Measurements from ENCODE around the gene U2AF1L4.
A peak's percentile ranks its signal among the peaks of the same experiment; 100 is the strongest.

U2AF1L4 gene

GRCh38 chr19:35693835-35694599, 51.2 kb downstream of the U2AF1L4 start (continued):
- peak; percentile 91; the same call in 1 of the 2 replicates for TF ChIP-seq ZNF2 (tag by site-specific recombination; IDR thresholded peaks at IDR 0.05)
- TF ChIP-seq BCL6B (tag by site-specific recombination; IDR thresholded peaks at IDR 0.05): peak; percentile 84
- TF ChIP-seq ZNF18 (tag by site-specific recombination; IDR thresholded peaks at IDR 0.05): peak; percentile 66; the same call in 1 of the 2 replicates
- TF ChIP-seq ZNF169 (tag by site-specific recombination; IDR thresholded peaks at IDR 0.05): peak; percentile 67; the same call in 1 of the 2 replicates
- TF ChIP-seq ZXDB (tag by site-specific recombination; IDR thresholded peaks at IDR 0.05): peak; percentile 67
- TF ChIP-seq ZNF768 (tag by site-specific recombination; IDR thresholded peaks at IDR 0.05): no peak
- peak; percentile 50 for TF ChIP-seq ZNF76 (tag by site-specific recombination; IDR thresholded peaks at IDR 0.05; ENCODE audit: borderline replicate concordance, low read depth)
- TF ChIP-seq ZFP69B (tag by site-specific recombination; IDR thresholded peaks at IDR 0.05): peak; percentile 80
- TF ChIP-seq PRDM1 (tag by site-specific recombination; IDR thresholded peaks at IDR 0.05): peak; percentile 47
- peak; percentile 99 for TF ChIP-seq ZNF148 (tag by site-specific recombination; IDR thresholded peaks at IDR 0.05; ENCODE audit: borderline replicate concordance)
- TF ChIP-seq ZNF449 (tag by site-specific recombination; IDR thresholded peaks at IDR 0.05): no peak
- TF ChIP-seq ZNF623 (tag by site-specific recombination; IDR thresholded peaks at IDR 0.05): no peak
- TF ChIP-seq EGR2 (tag by site-specific recombination; IDR thresholded peaks at IDR 0.05; ENCODE audit: low read depth): peak; percentile 100
- TF ChIP-seq ZNF600 (tag by site-specific recombination; IDR thresholded peaks at IDR 0.05): peak; percentile 66; the same call in 1 of the 2 replicates
- TF ChIP-seq ZNF391 (tag by site-specific recombination; IDR thresholded peaks at IDR 0.05; ENCODE audit: borderline replicate concordance, low read depth): peak; percentile 85
- no peak for TF ChIP-seq ZBTB20 (tag by site-specific recombination; IDR thresholded peaks at IDR 0.05)
- TF ChIP-seq AEBP2 (tag by site-specific recombination; IDR thresholded peaks at IDR 0.05; ENCODE audit: borderline replicate concordance): no peak
- peak; percentile 95 for TF ChIP-seq SP3 (tag by site-specific recombination; IDR thresholded peaks at IDR 0.05)
- 0 out of 2 replicates have a peak, but pooled peaks have one; percentile 44 for TF ChIP-seq ZNF791 (tag by site-specific recombination; IDR thresholded peaks at IDR 0.05)
- TF ChIP-seq ZNF175 (tag by site-specific recombination; IDR thresholded peaks at IDR 0.05): no peak; the same call in 1 of the 2 replicates
- no peak for TF ChIP-seq ZNF792 (tag by site-specific recombination; IDR thresholded peaks at IDR 0.05)
- TF ChIP-seq KLF9 (tag by site-specific recombination; IDR thresholded peaks at IDR 0.05; ENCODE audit: low read depth): peak; percentile 75
- TF ChIP-seq ZNF121 (tag by site-specific recombination; IDR thresholded peaks at IDR 0.05): 0 out of 2 replicates have a peak, but pooled peaks have one; percentile 8
- peak; percentile 37 for TF ChIP-seq ZBTB26 (tag by site-specific recombination; optimal IDR thresholded peaks at IDR 0.05)
- TF ChIP-seq ZNF184 (tag by site-specific recombination; IDR thresholded peaks at IDR 0.05): no peak
- peak; percentile 86; the same call in 1 of the 2 replicates for TF ChIP-seq ZNF239 (tag by site-specific recombination; IDR thresholded peaks at IDR 0.05)
- TF ChIP-seq ZNF529 (tag by site-specific recombination; IDR thresholded peaks at IDR 0.05; ENCODE audit: insufficient replicate concordance): no peak
- peak; percentile 84; the same call in 1 of the 2 replicates for TF ChIP-seq ZSCAN18 (tag by site-specific recombination; IDR thresholded peaks at IDR 0.05)

Data from HEK293 (cell line).